Metanephros (tissue), 1 donor: Measurements from ENCODE around the gene TMC4. TPM values are rescaled to one million over a fixed set of nuclear protein-coding genes. Genes with fewer than 3 reads are reported as not detected.

Experiments
- total RNA-seq: library from RNA; depleted of rRNA; stranded (reverse); fragments of >200 nt; gene quantifications from one replicate; pipeline ENCODE4 v1.2.3, GENCODE V29; 2014

The TMC4 gene, protein sequence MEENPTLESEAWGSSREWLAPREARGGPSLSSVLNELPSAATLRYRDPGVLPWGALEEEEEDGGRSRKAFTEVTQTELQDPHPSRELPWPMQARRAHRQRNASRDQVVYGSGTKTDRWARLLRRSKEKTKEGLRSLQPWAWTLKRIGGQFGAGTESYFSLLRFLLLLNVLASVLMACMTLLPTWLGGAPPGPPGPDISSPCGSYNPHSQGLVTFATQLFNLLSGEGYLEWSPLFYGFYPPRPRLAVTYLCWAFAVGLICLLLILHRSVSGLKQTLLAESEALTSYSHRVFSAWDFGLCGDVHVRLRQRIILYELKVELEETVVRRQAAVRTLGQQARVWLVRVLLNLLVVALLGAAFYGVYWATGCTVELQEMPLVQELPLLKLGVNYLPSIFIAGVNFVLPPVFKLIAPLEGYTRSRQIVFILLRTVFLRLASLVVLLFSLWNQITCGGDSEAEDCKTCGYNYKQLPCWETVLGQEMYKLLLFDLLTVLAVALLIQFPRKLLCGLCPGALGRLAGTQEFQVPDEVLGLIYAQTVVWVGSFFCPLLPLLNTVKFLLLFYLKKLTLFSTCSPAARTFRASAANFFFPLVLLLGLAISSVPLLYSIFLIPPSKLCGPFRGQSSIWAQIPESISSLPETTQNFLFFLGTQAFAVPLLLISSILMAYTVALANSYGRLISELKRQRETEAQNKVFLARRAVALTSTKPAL
- total RNA-seq = 38.7 TPM

GRCh38 chr19:54172471-54173358 is at the start of gene TMC4:
Gene TMC4, minus strand, starts transcription at chr19:54173160. Its CDS starts 43 bp downstream, at chr19:54173117.

GRCh38 chr19:54191011-54191810 is 18.3 kb upstream of the TMC4 start, which contains the start of gene TSEN34:
Gene TSEN34, plus strand, starts transcription at chr19:54191308. Its CDS starts 57 bp downstream, at chr19:54191365.

DNA sequence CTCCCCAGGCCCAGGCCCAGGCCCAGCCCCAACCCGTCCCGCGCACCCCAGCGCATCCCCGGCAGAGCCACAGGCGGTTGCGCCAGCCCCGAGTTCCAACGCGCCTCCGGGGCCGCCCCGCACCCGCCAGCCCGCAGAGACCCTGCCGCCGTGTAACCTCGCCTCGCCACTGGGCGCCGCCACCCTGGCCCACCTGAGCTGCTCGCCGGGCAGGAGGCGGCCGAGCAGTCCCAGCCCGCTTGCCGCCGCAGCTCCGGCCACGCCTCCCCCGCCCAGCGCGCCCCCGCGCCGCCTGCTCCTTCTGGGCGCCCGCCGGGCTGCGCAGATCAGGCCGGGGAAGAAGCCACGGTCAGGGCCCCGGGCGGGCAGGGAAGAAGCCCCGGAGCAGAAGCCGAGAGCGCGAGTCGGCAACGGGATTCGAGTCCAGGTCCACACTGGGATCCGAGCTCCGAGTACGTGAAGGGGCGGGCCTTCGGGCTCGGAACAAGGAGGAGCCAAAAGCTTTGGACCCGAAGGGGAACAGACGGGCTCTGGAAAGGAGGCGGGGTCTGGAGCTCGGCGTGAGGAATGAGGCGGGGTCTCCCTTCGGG is 16.3 kb upstream of the TMC4 start, which contains the start of gene MBOAT7:
Gene MBOAT7 (minus strand): TSS at position 436 of the 590 bp plus-strand sequence. CDS start 1,072 bp downstream, outside the sequence.

DNA sequence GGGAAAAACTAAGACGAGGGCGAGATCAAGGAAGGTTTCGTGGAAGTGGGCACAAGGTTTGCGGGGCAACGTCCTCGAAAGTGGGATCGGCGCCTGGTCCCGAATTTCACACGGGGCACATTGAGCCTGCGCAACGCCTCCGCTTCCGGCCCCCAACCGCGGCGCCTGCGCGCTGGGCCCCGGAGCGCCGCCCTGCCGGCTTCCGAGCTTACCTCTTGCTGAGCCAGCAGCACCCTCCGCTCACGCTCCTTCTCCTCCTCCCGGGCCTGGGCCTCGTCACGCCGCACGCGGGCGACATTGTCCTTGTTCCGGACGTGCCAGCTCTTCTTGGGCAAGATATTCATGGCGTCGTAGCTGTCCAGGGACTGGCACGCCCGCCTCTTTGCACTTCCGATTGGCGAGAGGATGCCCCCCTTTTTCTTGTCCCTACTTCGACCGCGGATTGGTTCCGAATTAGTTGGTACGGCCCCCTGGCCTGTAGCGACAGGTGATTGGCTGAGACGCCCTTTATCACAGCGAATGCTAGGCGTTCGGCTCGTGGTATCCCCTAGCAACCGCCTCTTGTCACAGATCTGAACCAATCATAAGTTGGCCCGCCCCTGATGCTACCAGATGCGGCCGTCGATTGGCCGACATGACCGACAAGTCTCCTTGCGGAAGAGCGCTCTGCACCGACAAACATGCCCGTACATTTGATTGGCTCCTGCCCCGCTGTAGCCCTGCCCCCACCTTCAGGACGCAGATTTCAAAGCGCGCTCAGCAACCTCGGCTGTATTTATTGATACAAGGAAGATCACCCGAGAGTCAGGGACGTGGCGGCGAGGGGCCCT is 13.4 kb downstream of the TMC4 start, which contains the start of gene LENG1:
Gene LENG1 (minus strand): TSS at position 370 of the 830 bp plus-strand sequence. CDS start 26 bp downstream, at position 344.

DNA sequence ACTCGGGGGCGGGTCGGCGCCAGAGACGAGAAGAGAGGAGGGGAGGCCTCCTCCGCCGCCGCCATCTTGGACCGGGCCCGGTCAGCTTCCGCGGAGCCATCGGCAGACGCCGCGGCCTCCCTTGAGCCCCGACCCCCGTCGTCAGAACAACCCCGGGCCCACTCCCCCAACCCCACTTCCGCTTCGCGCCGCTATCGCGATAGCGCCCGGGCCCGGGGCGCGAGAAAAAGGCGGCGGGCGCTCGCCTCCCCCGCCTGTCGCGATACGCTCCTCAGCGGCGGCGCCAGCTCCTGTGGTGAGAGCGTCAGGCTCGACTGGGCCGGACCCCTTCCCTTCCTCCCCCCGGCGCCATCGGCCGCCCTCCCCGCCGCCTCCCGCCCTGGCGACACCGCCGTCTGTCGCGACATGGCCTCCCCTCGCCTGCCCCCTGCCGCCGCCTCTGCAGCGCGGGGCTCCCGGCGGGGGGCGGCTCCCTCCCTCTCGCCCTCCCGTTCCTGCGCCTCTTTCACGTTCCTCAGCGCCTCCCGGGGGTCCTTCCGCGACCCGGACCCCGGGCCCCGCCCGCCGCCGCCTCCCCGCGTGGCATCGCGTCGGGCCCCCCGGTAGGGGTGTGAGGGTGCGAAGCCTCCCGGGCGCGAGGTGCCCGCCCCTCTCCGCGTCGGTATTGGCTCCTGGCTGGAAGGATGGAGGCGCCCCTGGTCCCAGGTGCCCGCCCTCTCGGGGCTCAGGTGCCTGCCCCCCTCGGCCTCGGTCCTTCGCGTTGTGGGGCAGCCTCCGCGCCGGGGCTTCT is 35.1 kb downstream of the TMC4 start, which contains the start of gene CNOT3:
Gene CNOT3 (plus strand): TSS at position 64 of the 790 bp plus-strand sequence. CDS start 5,217 bp downstream, outside the sequence.

GRCh38 chr19:54115109-54116063 is 57.6 kb downstream of the TMC4 start, which contains the start of the genes PRPF31 and TFPT:
Gene PRPF31, plus strand, starts transcription at chr19:54115754. Its CDS starts 2,525 bp downstream, at chr19:54118279.
Gene TFPT, minus strand, starts transcription at chr19:54115657. Its CDS starts 388 bp downstream, at chr19:54115269.

Other genes starting within 250 kb of the TMC4 start
- gene CACNG8, start 210.2 kb downstream of the TMC4 start, total RNA-seq = 0.23 TPM
- gene CACNG6, start 181.5 kb downstream of the TMC4 start, total RNA-seq = 5.7 TPM
- 2.9 TPM for gene VSTM1, start 109.3 kb downstream of the TMC4 start, total RNA-seq
- gene TARM1, start 91.8 kb downstream of the TMC4 start, total RNA-seq = 0.18 TPM
- gene OSCAR, start 72.4 kb downstream of the TMC4 start, total RNA-seq = 1.3 TPM
- 30.8 TPM for gene NDUFA3, start 70.3 kb downstream of the TMC4 start, total RNA-seq
- 10.2 TPM for gene TFPT, start 57.5 kb downstream of the TMC4 start, total RNA-seq
- gene PRPF31, start 57.4 kb downstream of the TMC4 start, total RNA-seq = 46.2 TPM
- gene CNOT3, start 35.4 kb downstream of the TMC4 start, total RNA-seq = 11.9 TPM
- 5.4 TPM for gene LENG1, start 13.4 kb downstream of the TMC4 start, total RNA-seq
- gene MBOAT7, start 16.4 kb upstream of the TMC4 start, total RNA-seq = 47.6 TPM
- 65.2 TPM for gene TSEN34, start 18.1 kb upstream of the TMC4 start, total RNA-seq
- 2,181 TPM for gene RPS9, start 27.7 kb upstream of the TMC4 start, total RNA-seq
- gene LILRB3, start 49.8 kb upstream of the TMC4 start, total RNA-seq = 18.0 TPM
- gene LILRA6, start 69.6 kb upstream of the TMC4 start, total RNA-seq = 3.3 TPM
- gene LILRB5, start 84.1 kb upstream of the TMC4 start, total RNA-seq = 4.0 TPM
- 4.2 TPM for gene LILRB2, start 108.0 kb upstream of the TMC4 start, total RNA-seq
- 6.1 TPM for gene LILRA5, start 140.0 kb upstream of the TMC4 start, total RNA-seq
- 0.82 TPM for gene LILRA4, start 166.0 kb upstream of the TMC4 start, total RNA-seq
- 13.8 TPM for gene LAIR1, start 191.8 kb upstream of the TMC4 start, total RNA-seq
- gene TTYH1, start 242.3 kb upstream of the TMC4 start, total RNA-seq = 3.2 TPM